ENCODE results near the gene CRYAB.
A peak's percentile ranks its signal among the peaks of the same experiment; 100 is the strongest.
"Not testable (repeated sequence)": the region's sequence is repeated elsewhere in the genome, so short reads cannot be mapped to it uniquely, and the experiment has no call there.

CRYAB gene

DNA sequence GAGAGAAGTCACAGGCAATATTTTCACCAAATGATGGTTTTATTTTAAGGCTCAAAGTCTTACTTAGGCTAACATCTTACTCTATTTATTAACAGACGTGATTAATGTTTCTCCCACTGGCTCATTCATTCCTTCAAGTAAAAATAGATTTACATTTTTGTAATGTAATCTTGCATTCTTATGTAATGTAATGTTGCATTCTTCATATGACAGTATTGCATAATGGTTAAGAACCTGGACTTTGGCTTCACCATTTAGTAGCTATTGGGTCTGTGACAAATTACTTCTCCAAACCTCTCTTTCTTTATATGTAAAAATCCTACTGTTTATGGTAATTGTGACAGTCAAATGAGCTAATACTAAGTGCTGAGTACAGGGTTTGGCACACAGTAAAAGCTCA lies 22.3 kb upstream of the CRYAB start:
- no peak for DNase-seq (ENCODE audit: low spot score)

DNA sequence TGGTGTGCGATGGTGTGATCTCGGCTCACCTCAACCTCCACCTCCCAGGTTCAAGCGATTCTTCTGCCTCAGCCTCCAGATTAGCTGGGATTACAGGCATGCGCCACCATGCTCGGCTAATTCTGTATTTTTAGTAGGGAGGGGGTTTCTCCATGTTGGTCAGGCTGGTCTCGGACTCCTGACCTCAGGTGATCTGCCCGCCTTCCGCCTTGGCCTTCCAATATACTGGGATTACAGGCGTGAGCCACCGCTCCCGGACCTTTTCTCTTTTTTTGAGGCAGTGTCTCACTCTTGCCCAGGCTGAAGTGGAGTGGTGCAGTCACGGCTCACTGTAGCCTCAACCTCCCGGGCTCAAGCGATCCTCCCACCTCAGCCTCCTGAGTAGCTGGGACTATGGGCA lies 21.6 kb upstream of the CRYAB start:
- not testable (repeated sequence) for DNase-seq (ENCODE audit: low spot score)

GRCh38 chr11:111932611-111932950 lies 21.0 kb upstream of the CRYAB start:
- DNase-seq (ENCODE audit: low spot score), result no peak

DNA sequence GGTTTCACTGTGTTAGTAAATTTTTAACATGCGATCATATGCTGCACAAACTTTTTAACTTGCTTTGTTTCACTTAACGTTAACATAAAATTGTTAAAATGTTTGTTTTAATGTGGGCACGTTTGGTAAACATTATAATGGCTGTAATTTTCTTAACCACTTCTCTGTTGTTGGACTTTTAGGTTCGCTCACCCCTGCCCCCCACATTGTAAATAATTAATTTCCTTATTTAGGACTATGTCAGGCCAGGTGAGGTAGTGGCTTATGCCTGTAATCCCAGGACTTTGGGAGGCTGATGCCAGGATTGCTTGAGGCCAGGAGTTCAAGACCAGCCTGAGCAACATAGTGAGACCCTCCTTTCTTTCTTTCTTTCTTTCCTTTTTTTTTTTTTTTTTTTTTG lies 18.9 kb upstream of the CRYAB start:
- no peak for DNase-seq (ENCODE audit: low spot score)

DNA sequence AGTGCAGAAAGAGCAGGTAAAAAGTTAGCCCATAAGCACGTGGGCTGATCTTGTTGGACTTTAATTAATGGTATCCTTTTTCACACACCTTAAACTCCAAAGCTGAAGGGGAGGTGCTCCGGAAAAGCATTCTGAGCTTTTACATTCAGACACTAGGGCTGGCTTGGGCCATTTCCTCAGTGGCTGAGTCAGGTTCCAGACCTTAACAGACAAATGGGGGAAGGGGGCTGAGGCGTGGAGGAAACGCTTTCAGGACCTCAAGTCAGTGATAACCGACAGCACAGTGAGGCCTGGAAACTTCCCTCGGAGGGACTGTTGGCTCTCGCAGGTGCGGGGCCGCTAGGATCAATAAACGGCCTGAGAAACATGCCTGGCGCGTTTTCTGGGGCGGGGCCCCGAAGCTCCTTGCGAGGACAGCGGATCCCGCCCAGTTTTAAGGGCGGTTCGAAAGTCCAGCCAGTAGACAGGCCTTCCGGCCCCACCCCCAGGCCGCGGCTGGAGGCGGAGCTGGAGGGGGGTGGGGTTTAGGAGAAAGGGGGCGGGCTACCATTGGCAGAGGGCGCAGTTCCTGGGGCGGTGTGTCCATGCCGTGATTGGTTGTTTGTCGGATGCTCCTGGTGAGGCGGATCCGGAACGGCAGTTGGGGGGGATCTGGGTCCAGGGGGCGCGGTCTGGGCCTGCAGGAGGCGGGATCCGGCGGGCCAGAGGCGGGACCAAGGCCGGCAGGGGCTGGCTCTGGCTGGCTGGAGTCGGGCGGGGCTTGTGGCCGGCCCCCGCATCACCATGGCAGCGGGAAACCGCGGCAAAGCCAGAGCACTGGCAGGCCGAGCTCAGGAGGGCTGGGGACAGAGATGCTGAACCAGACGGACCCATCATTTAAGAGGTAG lies 15.2 kb upstream of the CRYAB start:
- DNase-seq (ENCODE audit: low spot score), result peak; percentile 98

DNA sequence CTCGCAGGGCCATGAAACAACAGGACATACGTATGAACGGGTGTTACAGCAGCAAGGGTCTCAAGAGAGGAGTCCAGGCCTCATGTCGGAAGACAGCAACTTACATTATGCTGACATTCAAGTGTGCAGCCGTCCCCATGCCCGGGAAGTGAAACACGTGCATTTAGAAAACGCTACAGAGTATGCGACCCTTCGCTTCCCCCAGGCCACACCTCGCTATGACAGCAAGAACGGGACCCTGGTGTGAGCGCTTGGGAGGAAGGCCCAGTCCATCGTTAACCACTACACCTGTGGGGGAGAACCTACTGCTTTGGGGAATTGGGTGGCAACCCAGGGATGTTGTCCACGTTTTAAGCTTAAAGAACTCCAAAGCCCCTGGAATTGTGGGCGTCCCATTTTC lies 14.4 kb upstream of the CRYAB start:
- DNase-seq (ENCODE audit: low spot score), result no peak

GRCh38 chr11:111923951-111924350 lies 12.4 kb upstream of the CRYAB start:
- DNase-seq (ENCODE audit: low spot score), result no peak

GRCh38 chr11:111923351-111923788 lies 11.8 kb upstream of the CRYAB start:
- DNase-seq (ENCODE audit: low spot score), result no peak

DNA sequence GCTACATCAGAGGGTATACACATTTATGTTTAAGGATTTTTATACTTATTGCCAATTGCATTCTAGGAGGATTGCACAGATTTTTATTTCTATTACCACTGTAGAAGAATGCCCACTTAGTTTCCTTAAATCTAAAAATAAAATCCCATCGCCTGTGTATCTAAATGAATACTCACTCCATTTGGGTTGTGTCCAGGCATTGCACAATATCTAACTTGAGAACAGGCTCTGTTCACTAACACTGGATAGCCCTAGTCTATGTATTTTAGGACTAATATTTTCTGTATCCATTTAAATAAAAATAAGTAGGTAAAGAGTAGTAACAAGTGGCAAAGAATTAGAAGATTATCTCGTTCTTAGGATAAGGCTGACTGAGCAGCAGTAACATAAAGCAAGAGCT lies 11.2 kb upstream of the CRYAB start:
- no peak for DNase-seq (ENCODE audit: low spot score)

- no peak for DNase-seq (ENCODE audit: low spot score)
Observed at GRCh38 chr11:111921541-111922230, 10.1 kb upstream of the CRYAB start.

DNA sequence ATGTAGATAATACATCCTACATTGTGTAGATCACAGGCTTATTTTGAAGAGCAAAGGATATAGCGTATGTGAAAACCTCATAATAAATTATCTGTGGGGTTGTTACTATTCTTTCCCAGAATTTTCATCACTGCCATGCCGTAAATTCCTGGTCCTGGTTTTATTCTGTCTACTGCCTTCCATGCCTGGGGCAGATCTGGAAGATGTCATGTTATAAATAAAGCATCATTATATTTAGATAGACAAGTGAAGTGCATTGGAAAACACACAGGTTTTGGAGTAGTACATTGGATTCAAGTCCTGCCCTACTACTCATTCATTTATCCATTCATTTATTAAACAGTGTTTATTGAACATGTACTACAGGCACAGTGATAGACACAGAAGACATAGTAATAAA lies 9.3 kb upstream of the CRYAB start:
- no peak for DNase-seq (ENCODE audit: low spot score)

DNA sequence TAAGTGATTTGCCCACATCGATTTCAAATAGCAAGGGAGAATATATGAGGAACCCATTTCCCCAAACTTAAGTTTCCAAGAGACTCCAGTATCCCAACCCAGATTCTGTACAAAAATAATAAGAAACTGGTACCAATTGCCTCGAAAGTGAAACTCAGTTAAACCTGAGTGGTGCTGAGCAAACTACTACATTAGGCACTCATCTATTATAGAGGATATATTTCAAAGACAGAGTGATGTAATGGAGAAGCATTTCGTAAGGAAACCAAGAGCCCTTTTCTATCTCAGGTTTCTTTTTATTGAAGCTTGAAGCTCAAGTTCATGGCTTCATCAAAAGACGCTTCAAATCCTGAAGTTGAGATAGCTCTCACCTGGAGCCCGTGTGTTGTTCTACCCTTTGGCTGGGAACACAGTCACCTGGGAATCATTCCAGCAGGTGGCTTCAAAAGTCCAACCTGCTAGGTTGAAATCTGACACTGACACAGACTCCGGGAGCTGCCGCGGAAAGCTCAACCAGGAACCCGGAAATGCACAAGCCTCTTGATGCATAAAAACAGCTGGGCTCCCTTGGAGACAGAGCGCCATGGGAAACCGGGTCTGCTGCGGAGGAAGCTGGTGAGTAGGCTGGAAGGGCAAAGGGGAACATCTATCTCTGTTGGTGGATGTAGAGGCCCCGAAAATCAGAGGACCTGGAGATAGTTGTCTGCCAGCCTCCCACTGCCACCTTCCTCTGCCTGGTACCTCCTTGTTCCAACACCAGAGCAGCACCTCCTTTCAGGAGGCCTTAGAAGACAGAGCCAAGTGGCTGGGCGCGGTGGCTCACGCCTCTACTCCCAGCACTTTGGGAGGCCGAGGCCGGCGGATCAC lies 7.1 kb upstream of the CRYAB start, which contains the start of gene C11orf52:
Gene C11orf52 (plus strand): TSS at position 524 of the 867 bp plus-strand sequence. CDS start 60 bp downstream, at position 584.
- no peak for DNase-seq (ENCODE audit: low spot score)

DNA sequence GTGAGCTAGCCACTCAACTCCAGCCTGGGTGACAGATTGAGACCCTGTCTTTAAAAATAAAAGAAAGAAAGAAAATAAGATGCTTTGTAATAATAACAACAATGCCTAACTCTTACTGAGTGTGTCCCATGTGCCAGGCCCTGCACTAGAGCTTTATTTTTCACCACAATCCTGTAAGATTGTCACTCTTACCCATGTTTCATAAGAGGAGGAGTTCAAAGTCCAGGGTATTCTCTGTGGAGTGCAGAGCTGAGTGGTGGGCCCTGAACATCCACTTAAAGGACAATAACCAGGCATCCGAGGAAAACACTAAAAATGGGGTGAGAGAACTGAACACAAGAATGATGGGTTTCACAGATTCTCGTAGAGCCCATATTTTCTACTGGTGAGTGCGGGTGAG lies 6.2 kb upstream of the CRYAB start:
- no peak for DNase-seq (ENCODE audit: low spot score)

- DNase-seq (ENCODE audit: low spot score), result no peak
Observed at GRCh38 chr11:111917312-111917711, 5.7 kb upstream of the CRYAB start.

GRCh38 chr11:111916768-111917167 lies 5.2 kb upstream of the CRYAB start:
- no peak for DNase-seq (ENCODE audit: low spot score)

GRCh38 chr11:111913997-111914396 lies 2.4 kb upstream of the CRYAB start:
- peak; percentile 93 for DNase-seq (ENCODE audit: low spot score)

DNA sequence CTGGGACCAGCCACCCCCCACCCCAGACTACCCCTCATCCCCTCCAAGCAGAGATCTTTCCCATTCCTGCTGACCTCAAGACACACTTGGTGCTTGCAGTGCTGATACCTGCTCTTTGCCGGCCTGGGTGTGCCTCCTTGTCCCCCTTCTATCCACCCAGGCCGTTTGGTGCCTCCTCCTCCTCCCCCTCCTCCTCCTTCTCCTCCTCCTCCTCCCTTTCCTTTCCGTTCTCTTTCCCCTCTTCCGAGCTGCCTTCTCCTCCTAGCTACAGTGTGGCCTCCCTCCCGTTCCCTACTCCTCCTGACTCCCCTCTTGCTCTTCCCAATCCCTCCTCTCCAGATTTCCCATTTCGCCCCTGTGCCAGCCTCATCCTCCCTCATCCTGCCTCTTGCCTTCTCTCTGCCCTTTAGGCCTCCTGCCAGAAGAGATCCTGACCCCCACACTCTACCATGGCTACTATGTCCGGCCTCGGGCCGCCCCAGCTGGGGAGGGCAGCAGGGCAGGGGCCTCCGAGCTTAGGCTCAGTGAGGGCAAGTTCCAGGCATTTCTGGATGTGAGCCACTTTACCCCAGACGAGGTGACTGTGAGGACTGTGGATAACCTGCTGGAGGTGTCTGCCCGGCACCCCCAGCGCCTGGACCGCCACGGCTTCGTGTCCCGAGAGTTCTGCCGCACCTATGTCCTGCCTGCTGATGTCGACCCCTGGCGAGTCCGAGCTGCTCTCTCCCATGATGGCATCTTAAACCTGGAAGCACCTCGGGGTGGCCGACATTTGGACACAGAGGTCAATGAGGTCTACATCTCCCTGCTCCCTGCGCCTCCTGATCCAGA lies 1.7 kb upstream of the CRYAB start:
- peak; percentile 53 for DNase-seq (ENCODE audit: low spot score)

- peak; percentile 19 for DNase-seq (ENCODE audit: low spot score)
Observed at GRCh38 chr11:111912535-111912934, 965 bp upstream of the CRYAB start, which contains the start of gene HSPB2. HSPB2 (plus strand) TSS chr11:111912734; CDS start chr11:111912830, 96 bp downstream.

- peak; percentile 95 for DNase-seq (ENCODE audit: low spot score)
Observed at GRCh38 chr11:111910676-111911562, 651 bp downstream of the CRYAB start.

DNA sequence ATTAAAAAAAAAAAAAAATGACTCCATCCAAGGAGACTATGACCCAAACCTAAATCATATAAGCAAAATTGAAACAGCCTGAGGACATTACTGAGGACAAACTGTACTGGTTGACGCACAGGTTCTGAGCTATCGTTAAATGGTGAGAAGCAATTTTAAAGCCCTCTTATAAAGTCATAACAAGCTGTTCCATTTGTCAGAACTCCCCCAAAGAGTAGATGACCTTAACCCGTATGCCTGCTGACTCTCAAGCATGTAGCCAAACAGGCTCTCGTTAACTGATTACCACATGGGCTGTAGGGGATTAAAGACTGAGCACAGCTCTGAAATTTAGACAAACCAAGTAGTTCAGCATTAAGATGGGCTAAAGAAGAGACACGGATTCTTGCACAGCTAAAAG lies 2.2 kb downstream of the CRYAB start:
- DNase-seq (ENCODE audit: low spot score), result no peak

All from putamen (tissue), 1 donor.